GM19395 (cell line): Measurements from ENCODE around the gene HIF3A.
"Not testable (repeated sequence)": the region's sequence is repeated elsewhere in the genome, so short reads cannot be mapped to it uniquely, and the experiment has no call there.

ENCODE experiments used
- ATAC-seq: cut with Tn5 transposase; IDR thresholded peaks from one replicate; pipeline ENCODE4 v1.9.1; 2021; ENCODE audit warnings: mild to moderate bottlenecking, moderate library complexity; ENCODE audit not compliant: unreplicated experiment

HIF3A gene

GRCh38 chr19:46355234-46356148 is 58.6 kb downstream of the HIF3A start:
- no peak for ATAC-seq

DNA sequence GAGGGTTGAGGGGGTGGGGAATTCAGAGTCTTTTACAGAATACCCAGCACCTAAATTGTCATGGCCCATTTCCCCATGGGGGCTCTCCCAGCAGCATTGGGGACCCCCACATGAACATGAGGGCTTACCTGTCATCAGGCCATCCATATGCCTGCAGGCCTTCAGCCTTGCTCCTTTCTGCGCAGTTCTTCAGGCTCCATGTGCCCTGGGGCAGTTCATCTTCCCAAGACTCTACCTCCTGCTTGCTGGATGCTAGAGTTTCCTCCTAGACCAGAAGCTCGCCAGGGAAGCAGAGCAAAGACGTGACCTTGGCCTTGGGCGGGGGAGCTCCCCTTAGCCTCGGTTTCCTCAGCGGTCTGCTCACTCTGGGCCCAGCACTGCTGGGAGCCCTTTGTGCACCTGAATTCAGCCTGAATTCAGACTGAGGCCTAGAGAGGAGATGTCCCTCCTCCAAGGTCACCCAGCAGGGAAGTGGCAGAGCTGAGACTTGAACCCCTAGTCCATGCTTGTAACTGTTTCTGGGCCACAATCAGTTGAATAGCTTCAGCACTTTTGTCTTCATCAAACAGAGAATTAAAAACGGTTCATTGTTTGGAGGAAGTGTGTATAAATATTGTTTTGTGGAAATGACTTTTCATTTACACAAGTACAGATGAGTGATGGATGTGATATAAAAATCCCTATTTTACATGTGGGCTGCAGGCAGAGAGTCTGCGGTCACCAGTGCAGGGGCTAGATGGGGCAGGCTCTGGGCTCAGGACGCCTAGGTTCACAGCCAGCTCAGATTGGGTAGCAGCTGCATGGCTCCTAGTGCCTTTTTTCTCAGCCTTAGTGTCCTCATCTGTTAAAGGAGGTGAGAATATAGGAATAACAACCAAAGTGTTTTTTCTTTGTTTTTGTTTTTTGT is 59.6 kb downstream of the HIF3A start:
- ATAC-seq = no peak

GRCh38 chr19:46357846-46358583 is 61.2 kb downstream of the HIF3A start:
- ATAC-seq = no peak

DNA sequence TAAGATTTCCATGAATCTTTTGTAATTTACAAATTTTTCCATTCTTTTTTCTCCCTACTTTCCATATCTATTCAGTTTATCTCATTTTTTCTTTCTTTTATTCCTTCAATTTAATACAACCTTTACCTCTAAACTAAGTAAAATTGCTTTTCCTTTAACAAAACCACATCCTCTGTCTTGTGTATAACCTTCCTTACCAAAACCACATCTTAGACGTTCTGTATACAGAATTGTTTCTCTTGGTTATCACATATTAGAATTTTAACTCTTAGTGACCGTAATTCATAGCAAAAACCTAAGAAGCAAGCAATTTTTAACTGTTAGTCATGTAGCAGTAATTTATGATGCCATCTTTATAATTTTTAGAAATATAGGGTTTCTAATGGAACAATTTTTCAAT is 65.1 kb downstream of the HIF3A start:
- no peak for ATAC-seq

DNA sequence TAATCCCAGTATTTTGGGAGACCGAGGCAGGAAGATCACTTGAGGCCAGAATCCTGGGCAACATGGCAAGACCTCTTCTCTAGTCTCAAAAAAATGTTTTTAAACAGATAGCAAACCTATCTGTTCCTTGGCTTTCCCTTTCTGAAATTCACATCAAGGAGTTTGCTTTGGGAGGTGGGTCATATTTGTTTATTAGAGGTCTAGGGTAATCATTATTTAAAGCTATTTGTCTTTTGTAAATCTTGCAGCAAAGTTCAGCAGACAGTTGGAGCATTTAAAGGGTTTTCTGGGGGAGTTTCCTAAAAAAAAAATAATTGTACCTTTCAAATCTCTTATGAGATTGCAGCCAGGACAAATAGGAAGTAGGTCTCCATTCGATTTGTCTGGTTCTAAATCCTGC is 67.5 kb downstream of the HIF3A start:
- ATAC-seq = no peak

GRCh38 chr19:46365561-46365960 is 68.7 kb downstream of the HIF3A start:
- ATAC-seq = no peak

- ATAC-seq = no peak
Observed at GRCh38 chr19:46366620-46367292, 69.9 kb downstream of the HIF3A start.

DNA sequence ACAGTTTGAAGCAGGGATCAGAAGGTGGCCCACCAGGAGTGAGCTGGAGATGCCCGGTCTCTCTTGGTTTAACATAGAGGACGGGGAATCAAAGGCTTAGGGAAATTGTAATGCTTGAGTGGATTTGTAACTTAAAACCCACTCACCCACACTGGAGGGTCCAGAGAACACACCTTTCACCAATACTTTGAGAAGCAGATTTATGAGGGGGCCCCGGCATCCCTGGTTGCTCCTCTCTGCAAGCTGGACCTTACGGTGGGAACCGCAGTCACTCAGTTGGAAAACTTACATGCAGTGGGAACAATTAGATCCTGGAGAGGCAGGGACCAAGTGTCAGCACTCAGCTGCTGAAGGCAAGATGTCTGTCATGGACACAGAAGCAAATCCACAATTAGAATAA is 70.6 kb downstream of the HIF3A start:
- ATAC-seq = no peak

GRCh38 chr19:46368116-46368515 is 71.3 kb downstream of the HIF3A start:
- ATAC-seq = no peak

GRCh38 chr19:46369817-46370216 is 73.0 kb downstream of the HIF3A start:
- no peak for ATAC-seq

DNA sequence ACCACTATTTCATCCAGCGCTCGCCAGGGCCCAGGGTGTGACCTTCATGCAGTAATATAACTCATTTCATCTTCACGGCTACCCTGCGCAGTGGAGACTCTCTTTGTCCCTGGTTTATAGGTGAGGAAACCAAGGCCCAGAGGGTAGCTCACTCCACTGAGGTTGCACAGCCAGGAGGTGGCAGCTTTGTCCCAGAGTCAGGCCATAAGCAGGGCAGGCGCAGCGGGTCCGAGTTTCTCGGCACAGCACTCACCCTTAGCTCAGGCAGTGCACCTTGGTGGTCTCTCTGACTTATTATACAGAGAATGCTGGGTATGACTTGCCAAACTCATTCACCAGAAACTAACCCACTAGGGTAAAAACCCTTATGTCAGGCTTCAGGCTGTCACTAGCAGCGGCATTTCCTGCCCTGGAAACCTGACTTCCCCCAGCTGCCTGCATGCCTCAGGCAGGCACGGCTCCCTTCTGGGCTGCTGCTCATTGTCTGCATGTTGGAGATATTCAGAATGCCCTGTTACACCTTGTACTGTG is 74.6 kb downstream of the HIF3A start:
- ATAC-seq = no peak

- no peak for ATAC-seq
Observed at GRCh38 chr19:46372901-46373490, 76.2 kb downstream of the HIF3A start.

GRCh38 chr19:46373491-46374359 is 76.9 kb downstream of the HIF3A start:
- no peak for ATAC-seq

DNA sequence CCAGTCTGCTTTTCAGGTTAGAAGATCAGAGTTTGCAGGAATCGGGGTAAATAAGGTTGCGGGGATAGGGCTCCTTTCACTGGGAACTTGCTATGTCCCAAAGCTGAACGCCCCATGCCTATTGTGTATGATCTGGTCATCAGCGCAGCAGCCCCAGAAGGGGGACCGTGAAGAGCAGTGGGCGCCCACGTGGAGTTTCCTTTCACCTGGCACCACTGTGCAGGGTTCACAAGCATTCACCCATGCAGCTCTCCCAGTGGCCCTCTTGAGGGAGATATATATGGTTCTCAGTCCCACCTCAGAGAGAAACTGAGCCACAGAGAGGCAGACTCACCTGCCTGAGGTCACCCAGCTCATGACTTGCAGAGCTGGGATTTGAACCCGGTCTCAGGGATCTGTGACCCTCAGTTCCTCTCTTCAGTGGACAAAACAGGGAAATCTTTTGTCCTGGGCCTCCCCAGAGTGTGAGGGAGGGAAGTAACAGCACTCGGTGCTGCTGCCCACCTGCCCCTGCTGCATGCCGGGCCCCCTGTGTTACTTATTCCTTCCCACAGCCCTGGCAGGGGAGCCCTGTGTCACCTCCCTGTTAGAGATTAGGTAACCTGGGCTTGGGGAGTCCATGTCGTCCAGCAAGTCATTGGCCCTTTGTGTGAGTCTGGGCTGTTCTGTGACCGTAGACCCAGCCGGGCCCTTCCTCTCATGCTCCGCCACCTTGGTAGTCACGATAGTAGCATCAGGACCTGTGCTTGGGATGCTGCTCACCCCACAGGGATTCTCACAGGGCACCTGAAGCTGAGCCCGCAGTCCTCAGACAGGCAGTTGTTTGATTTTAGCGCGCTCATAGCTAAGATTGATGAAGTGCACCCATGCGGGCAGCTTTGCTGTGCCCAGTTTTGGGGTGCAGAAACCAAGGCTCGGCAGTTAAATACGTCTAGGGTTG is 78.0 kb downstream of the HIF3A start:
- ATAC-seq = no peak

GRCh38 chr19:46375476-46376067 is 78.7 kb downstream of the HIF3A start:
- ATAC-seq = not testable (repeated sequence)

GRCh38 chr19:46376241-46377153 is 79.7 kb downstream of the HIF3A start:
- ATAC-seq = no peak
